B cell (primary cell): Measurements from ENCODE around the gene PGLYRP2.

ENCODE experiments used
- EZH2 ChIP-seq: IDR thresholded peaks from 2 replicates; pipeline ENCODE4 v1.6.1; 2012; ENCODE audit warnings: borderline replicate concordance, low read depth, mild to moderate bottlenecking, moderate library complexity, low read length; ENCODE audit not compliant: insufficient read depth, poor library complexity, severe bottlenecking
- TF ChIP-seq, protein P1 (sequence below): fragments of 200-600 bp; IDR thresholded peaks from one replicate; pipeline ENCODE4 v1.8.0; 2022; ENCODE audit warnings: antibody characterized with exemption, mild to moderate bottlenecking

GRCh38 chr19:15424692-15425272 is 54.5 kb downstream of the PGLYRP2 start:
- no peak for TF ChIP-seq EZH2
- TF ChIP-seq, protein P1, sequence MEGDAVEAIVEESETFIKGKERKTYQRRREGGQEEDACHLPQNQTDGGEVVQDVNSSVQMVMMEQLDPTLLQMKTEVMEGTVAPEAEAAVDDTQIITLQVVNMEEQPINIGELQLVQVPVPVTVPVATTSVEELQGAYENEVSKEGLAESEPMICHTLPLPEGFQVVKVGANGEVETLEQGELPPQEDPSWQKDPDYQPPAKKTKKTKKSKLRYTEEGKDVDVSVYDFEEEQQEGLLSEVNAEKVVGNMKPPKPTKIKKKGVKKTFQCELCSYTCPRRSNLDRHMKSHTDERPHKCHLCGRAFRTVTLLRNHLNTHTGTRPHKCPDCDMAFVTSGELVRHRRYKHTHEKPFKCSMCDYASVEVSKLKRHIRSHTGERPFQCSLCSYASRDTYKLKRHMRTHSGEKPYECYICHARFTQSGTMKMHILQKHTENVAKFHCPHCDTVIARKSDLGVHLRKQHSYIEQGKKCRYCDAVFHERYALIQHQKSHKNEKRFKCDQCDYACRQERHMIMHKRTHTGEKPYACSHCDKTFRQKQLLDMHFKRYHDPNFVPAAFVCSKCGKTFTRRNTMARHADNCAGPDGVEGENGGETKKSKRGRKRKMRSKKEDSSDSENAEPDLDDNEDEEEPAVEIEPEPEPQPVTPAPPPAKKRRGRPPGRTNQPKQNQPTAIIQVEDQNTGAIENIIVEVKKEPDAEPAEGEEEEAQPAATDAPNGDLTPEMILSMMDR, result no peak
